HepG2 (cell line): Measurements from ENCODE around the gene GLIS2. TPM values are rescaled to one million over a fixed set of nuclear protein-coding genes. Genes with fewer than 3 reads are reported as not detected.

Experiments used
- ARNTL ChIP-seq: sonication (generic); formaldehyde crosslinking; IDR thresholded peaks from 2 replicates; pipeline ENCODE4 v1.4.0; 2020; ENCODE audit warnings: mild to moderate bottlenecking, missing genetic modification reagents
- BHLHE40 ChIP-seq: IDR thresholded peaks from 2 replicates; pipeline ENCODE4 v1.6.1; 2011; ENCODE audit warnings: low read length, improper control_type of control experiment
- BRCA1 ChIP-seq: sonication (generic); formaldehyde crosslinking; IDR thresholded peaks from 2 replicates; pipeline ENCODE4 v1.4.0; 2020; ENCODE audit warnings: missing genetic modification reagents
- CEBPG ChIP-seq: IDR thresholded peaks from 2 replicates; pipeline ENCODE4 v1.6.1; 2016
- HOXA3 ChIP-seq: sonication (generic); formaldehyde crosslinking; IDR thresholded peaks from 2 replicates; pipeline ENCODE4 v1.5.0; 2020; ENCODE audit warnings: missing genetic modification reagents
- KLF6 ChIP-seq: IDR thresholded peaks from 2 replicates; pipeline ENCODE4 v1.8.0; 2016; ENCODE audit warnings: missing biosample characterization, missing genetic modification reagents
- REPIN1 ChIP-seq: sonication (generic); formaldehyde crosslinking; IDR thresholded peaks from 2 replicates; pipeline ENCODE4 v1.8.0; 2022; ENCODE audit warnings: missing genetic modification reagents, low read depth, mild to moderate bottlenecking, borderline replicate concordance
- SIN3A ChIP-seq: IDR thresholded peaks from 2 replicates; pipeline ENCODE4 v1.6.1; 2011; ENCODE audit warnings: low read depth, mild to moderate bottlenecking, control low read depth, low read length, borderline replicate concordance
- SRSF4 ChIP-seq: fragments of 200-400 bp; formaldehyde crosslinking; IDR thresholded peaks from one replicate; pipeline ENCODE4 v1.6.1; 2018; ENCODE audit warnings: mild to moderate bottlenecking, low read depth, low read length, moderate library complexity; ENCODE audit not compliant: poor library complexity, severe bottlenecking
- ZBTB1 ChIP-seq: sonication (generic); formaldehyde crosslinking; IDR thresholded peaks from 2 replicates; pipeline ENCODE4 v1.4.0; 2020; ENCODE audit warnings: missing genetic modification reagents, borderline replicate concordance
- ZBTB33 ChIP-seq: sonication (generic); formaldehyde crosslinking; IDR thresholded peaks from 2 replicates; pipeline ENCODE4 v1.4.0; 2020; ENCODE audit warnings: missing genetic modification reagents
- ZNF256 ChIP-seq: sonication (generic); formaldehyde crosslinking; conservative IDR thresholded peaks from 2 replicates; pipeline ENCODE4 v1.4.0; 2020; ENCODE audit warnings: missing genetic modification reagents
- ZNF614 ChIP-seq: IDR thresholded peaks from 2 replicates; pipeline ENCODE4 v1.6.1; 2018; ENCODE audit warnings: missing biosample characterization, missing genetic modification reagents, inconsistent platforms, borderline replicate concordance
- ZNF678 ChIP-seq: sonication (generic); formaldehyde crosslinking; IDR thresholded peaks from 2 replicates; pipeline ENCODE4 v1.4.0; 2020; ENCODE audit warnings: mild to moderate bottlenecking, missing genetic modification reagents
- ZNF737 ChIP-seq: sonication (generic); formaldehyde crosslinking; IDR thresholded peaks from 2 replicates; pipeline ENCODE4 v1.5.0; 2020; ENCODE audit warnings: missing genetic modification reagents, mild to moderate bottlenecking, borderline replicate concordance
- ZNF749 ChIP-seq: sonication (generic); formaldehyde crosslinking; IDR thresholded peaks from 2 replicates; pipeline ENCODE4 v1.8.0; 2022; ENCODE audit warnings: mild to moderate bottlenecking, missing genetic modification reagents, moderate library complexity, borderline replicate concordance
- ZNF792 ChIP-seq: IDR thresholded peaks from 2 replicates; pipeline ENCODE4 v1.6.1; 2016
- ZZZ3 ChIP-seq: sonication (generic); formaldehyde crosslinking; IDR thresholded peaks from 2 replicates; pipeline ENCODE4 v1.4.0; 2020; ENCODE audit warnings: missing genetic modification reagents, mild to moderate bottlenecking, borderline replicate concordance
- polyA plus RNA-seq, 8 experiments: library from polyadenylated mRNA; depleted of rRNA in 3 of 8; stranded (reverse) in 7 of 8; unstranded in 1 of 8; fragments of >200 nt; fragmentation: Illumina TruSeq in 4 of 8; extraction: Trizol in 4 of 8; gene quantifications; 2 replicates each; pipeline versions ENCODE4 v1.2.1 to v1.2.3, GENCODE V29; 2011 to 2016; ENCODE audit warnings: low read depth in 4 of 8, missing spikeins in 1 of 8, mixed read lengths in 1 of 8; ENCODE audit not compliant: insufficient read depth in 1 of 8
- total RNA-seq, 5 experiments: library from RNA; depleted of rRNA; stranded (reverse); fragments of >200 nt; fragmentation: Illumina TruSeq; extraction: Trizol; gene quantifications; 2 replicates each; pipeline ENCODE4 v1.2.3, GENCODE V29; 2016; ENCODE audit warnings: low read depth in 1 of 5
- TF ChIP-seq, protein P1 (sequence below): sonication (generic); formaldehyde crosslinking; IDR thresholded peaks from 2 replicates; pipeline ENCODE4 v1.8.0; 2023; ENCODE audit warnings: mild to moderate bottlenecking, missing genetic modification reagents
- TF ChIP-seq, protein P2 (sequence below): sonication (generic); formaldehyde crosslinking; IDR thresholded peaks from 2 replicates; pipeline ENCODE4 v1.8.1; 2023; ENCODE audit warnings: mild to moderate bottlenecking, missing genetic modification reagents
- TF ChIP-seq, protein P3 (sequence below): sonication (generic); formaldehyde crosslinking; IDR thresholded peaks from 2 replicates; pipeline ENCODE4 v1.5.0; 2020; ENCODE audit warnings: mild to moderate bottlenecking, missing genetic modification reagents, moderate library complexity

GLIS2 gene
- total and polyA plus RNA-seq, 2 of the 13 experiments (the other 11 are each of a cell fraction or from before 2014, with no cell fraction given): 0.28 to 0.29 TPM

DNA sequence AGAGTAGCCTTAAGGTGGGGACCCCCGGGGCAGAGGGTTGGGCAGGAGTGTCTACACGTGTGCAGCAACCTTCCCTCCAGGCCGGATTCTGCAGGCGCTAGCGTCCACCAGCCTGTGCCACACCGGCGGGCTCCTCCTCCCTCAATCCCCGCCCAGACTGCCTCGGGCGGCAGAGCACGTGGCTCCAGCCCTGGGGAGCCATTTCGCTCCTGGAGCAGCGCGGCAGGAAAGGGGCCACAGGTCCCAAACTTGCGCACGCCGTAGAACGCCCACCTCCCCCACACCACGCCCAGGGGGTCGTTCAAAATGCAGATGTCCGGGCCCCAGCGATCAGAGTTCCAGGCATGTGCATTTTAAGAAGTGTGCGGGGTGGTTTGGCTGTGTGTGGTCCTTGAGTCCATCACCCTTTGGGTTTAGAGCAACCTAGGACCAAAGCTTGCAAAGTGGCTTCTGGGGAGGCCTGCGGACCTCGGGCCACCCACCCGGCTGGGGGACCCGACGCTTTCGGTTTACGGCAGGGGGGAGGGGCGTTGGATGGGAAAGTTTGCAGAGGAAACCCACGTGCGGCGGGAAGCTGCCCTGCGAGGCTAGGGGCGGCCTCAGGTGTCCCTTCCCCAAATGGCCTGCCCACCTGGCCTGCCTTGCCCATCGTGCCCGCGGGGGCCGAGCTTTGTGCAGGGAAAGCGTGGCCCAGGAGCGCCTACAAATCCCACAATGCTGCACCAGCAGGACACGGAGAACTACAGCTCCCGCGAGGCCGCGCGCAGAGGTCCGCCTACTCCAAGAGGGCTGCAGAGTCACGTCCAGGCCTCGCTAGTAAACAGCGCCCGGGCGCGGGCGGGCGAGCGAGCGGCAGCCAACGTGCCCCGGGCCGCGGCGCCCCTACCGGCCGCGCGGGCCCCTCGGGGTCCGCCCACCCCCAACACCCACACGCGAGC is 44.4 kb upstream of the GLIS2 start (continued):
- TF ChIP-seq, protein P1, sequence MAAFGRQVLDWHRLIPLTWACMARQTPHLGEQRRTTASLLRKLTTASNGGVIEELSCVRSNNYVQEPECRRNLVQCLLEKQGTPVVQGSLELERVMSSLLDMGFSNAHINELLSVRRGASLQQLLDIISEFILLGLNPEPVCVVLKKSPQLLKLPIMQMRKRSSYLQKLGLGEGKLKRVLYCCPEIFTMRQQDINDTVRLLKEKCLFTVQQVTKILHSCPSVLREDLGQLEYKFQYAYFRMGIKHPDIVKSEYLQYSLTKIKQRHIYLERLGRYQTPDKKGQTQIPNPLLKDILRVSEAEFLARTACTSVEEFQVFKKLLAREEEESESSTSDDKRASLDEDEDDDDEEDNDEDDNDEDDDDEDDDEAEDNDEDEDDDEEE (CRISPR knock-in tag): peak; percentile 20; the same call in 1 of the 2 replicates
- peak; percentile 41 for TF ChIP-seq ZBTB33 (CRISPR knock-in tag)
- peak; percentile 73; the same call in 1 of the 2 replicates for TF ChIP-seq REPIN1 (CRISPR knock-in tag)
- TF ChIP-seq ZNF678 (CRISPR knock-in tag): peak; percentile 48; the same call in 1 of the 2 replicates
- peak; percentile 84 for TF ChIP-seq HOXA3
- peak; percentile 59; the same call in 1 of the 2 replicates for TF ChIP-seq ZZZ3 (CRISPR knock-in tag)
- 0 out of 2 replicates have a peak, but pooled peaks have one; percentile 15 for TF ChIP-seq CEBPG
- TF ChIP-seq, protein P2, sequence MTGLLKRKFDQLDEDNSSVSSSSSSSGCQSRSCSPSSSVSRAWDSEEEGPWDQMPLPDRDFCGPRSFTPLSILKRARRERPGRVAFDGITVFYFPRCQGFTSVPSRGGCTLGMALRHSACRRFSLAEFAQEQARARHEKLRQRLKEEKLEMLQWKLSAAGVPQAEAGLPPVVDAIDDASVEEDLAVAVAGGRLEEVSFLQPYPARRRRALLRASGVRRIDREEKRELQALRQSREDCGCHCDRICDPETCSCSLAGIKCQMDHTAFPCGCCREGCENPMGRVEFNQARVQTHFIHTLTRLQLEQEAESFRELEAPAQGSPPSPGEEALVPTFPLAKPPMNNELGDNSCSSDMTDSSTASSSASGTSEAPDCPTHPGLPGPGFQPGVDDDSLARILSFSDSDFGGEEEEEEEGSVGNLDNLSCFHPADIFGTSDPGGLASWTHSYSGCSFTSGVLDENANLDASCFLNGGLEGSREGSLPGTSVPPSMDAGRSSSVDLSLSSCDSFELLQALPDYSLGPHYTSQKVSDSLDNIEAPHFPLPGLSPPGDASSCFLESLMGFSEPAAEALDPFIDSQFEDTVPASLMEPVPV (CRISPR knock-in tag): peak; percentile 76
- TF ChIP-seq KLF6 (CRISPR knock-in tag): peak; percentile 53; the same call in 1 of the 2 replicates
- peak; percentile 28; the same call in 1 of the 2 replicates for TF ChIP-seq BHLHE40
- TF ChIP-seq ZNF792 (CRISPR knock-in tag): peak; percentile 24; the same call in 1 of the 2 replicates
- no peak for TF ChIP-seq SRSF4
- TF ChIP-seq ZNF256 (CRISPR knock-in tag): 0 out of 2 replicates have a peak, but pooled peaks have one; percentile 55
- no peak for TF ChIP-seq ZNF737 (CRISPR knock-in tag)
- peak; percentile 40; the same call in 1 of the 2 replicates for TF ChIP-seq ZNF614 (CRISPR knock-in tag)
- TF ChIP-seq, protein P3, sequence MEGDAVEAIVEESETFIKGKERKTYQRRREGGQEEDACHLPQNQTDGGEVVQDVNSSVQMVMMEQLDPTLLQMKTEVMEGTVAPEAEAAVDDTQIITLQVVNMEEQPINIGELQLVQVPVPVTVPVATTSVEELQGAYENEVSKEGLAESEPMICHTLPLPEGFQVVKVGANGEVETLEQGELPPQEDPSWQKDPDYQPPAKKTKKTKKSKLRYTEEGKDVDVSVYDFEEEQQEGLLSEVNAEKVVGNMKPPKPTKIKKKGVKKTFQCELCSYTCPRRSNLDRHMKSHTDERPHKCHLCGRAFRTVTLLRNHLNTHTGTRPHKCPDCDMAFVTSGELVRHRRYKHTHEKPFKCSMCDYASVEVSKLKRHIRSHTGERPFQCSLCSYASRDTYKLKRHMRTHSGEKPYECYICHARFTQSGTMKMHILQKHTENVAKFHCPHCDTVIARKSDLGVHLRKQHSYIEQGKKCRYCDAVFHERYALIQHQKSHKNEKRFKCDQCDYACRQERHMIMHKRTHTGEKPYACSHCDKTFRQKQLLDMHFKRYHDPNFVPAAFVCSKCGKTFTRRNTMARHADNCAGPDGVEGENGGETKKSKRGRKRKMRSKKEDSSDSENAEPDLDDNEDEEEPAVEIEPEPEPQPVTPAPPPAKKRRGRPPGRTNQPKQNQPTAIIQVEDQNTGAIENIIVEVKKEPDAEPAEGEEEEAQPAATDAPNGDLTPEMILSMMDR (CRISPR knock-in tag): peak; percentile 46
- TF ChIP-seq ZBTB1 (CRISPR knock-in tag): no peak
- 0 out of 2 replicates have a peak, but pooled peaks have one; percentile 60 for TF ChIP-seq ZNF749 (CRISPR knock-in tag)
- TF ChIP-seq BRCA1 (CRISPR knock-in tag): no peak
- peak; percentile 94 for TF ChIP-seq ARNTL (CRISPR knock-in tag)
- peak; percentile 88 for TF ChIP-seq SIN3A
